GM18508 (cell line): ENCODE results near the gene LRP1B.

Experiments
- ATAC-seq: cut with Tn5 transposase; IDR thresholded peaks from one replicate; pipeline ENCODE4 v1.9.1; 2021; ENCODE audit warnings: moderate number of reproducible peaks; ENCODE audit not compliant: insufficient read depth, unreplicated experiment

LRP1B gene

GRCh38 chr2:140804700-140805260, 1326.0 kb downstream of the LRP1B start:
- ATAC-seq, result no peak

GRCh38 chr2:140801311-140801710, 1329.5 kb downstream of the LRP1B start:
- ATAC-seq, result no peak

- ATAC-seq, result peak; percentile 99
These were observed 1333.1 kb downstream of the LRP1B start for GRCh38 chr2:140797718-140798117.

- no peak for ATAC-seq
These were observed 1339.0 kb downstream of the LRP1B start for GRCh38 chr2:140791802-140792201.

- ATAC-seq, result no peak
These were observed 1344.2 kb downstream of the LRP1B start for GRCh38 chr2:140786585-140786984.

- no peak for ATAC-seq
These were observed 1355.4 kb downstream of the LRP1B start for GRCh38 chr2:140775411-140775810.

GRCh38 chr2:140770645-140771044, 1360.2 kb downstream of the LRP1B start:
- peak; percentile 86 for ATAC-seq

GRCh38 chr2:140761807-140762206, 1369.0 kb downstream of the LRP1B start:
- no peak for ATAC-seq

- ATAC-seq, result no peak
These were observed 1371.2 kb downstream of the LRP1B start for GRCh38 chr2:140759426-140760156.

- ATAC-seq, result peak; percentile 95
These were observed 1383.2 kb downstream of the LRP1B start for GRCh38 chr2:140747665-140748064.

GRCh38 chr2:140747090-140747489, 1383.7 kb downstream of the LRP1B start:
- no peak for ATAC-seq

GRCh38 chr2:140744379-140744778, 1386.4 kb downstream of the LRP1B start:
- ATAC-seq, result no peak

- no peak for ATAC-seq
These were observed 1393.8 kb downstream of the LRP1B start for GRCh38 chr2:140737006-140737405.

- ATAC-seq, result no peak
These were observed 1395.8 kb downstream of the LRP1B start for GRCh38 chr2:140734992-140735391.

GRCh38 chr2:140718999-140719398, 1411.8 kb downstream of the LRP1B start:
- no peak for ATAC-seq

GRCh38 chr2:140717481-140717880, 1413.3 kb downstream of the LRP1B start:
- ATAC-seq, result no peak

GRCh38 chr2:140714586-140714985, 1416.2 kb downstream of the LRP1B start:
- ATAC-seq, result no peak

GRCh38 chr2:140711867-140712266, 1418.9 kb downstream of the LRP1B start:
- no peak for ATAC-seq

GRCh38 chr2:140701726-140702125, 1429.1 kb downstream of the LRP1B start:
- no peak for ATAC-seq

GRCh38 chr2:140698636-140699035, 1432.2 kb downstream of the LRP1B start:
- no peak for ATAC-seq

- ATAC-seq, result no peak
These were observed 1434.4 kb downstream of the LRP1B start for GRCh38 chr2:140696449-140696848.

GRCh38 chr2:140695155-140695554, 1435.7 kb downstream of the LRP1B start:
- no peak for ATAC-seq
